ENCODE measurements around the gene ATP1A1. TPM values are rescaled to one million over a fixed set of nuclear protein-coding genes. Genes with fewer than 3 reads are reported as not detected.

ATP1A1 gene
- polyA plus RNA-seq, 3 donors: 32.3 to 135 (median 32.7) TPM

- H3K79me2 ChIP-seq (ENCODE audit: insufficient read depth, low read length): no peaks in the 10 kb centered on the region
- no peak overlapping the region for H3K9ac ChIP-seq (ENCODE audit: insufficient read depth, low read length, poor library complexity, severe bottlenecking)
- peaks cover 0 to 4% (median 0%) of the 10 kb centered on the region in 7 donors for H3K9me3 Mint-ChIP-seq
- intact Hi-C loops (cut with micrococcal nuclease): no loop called here
- peak overlapping the region in 1 of 7 donors; percentile 70 for H3K27ac Mint-ChIP-seq
- no peaks in the 10 kb centered on the region for H3K4me1 Mint-ChIP-seq
- no peak for DNase-seq
- no peaks in the 10 kb centered on the region for H3K4me1 ChIP-seq (ENCODE audit: control insufficient read depth in 1 of 2, insufficient read depth in 2 of 2, low read length in 2 of 2)
- H4K20me1 ChIP-seq (ENCODE audit: insufficient read depth, low read length): no peaks in the 10 kb centered on the region
- TF ChIP-seq, protein P1, sequence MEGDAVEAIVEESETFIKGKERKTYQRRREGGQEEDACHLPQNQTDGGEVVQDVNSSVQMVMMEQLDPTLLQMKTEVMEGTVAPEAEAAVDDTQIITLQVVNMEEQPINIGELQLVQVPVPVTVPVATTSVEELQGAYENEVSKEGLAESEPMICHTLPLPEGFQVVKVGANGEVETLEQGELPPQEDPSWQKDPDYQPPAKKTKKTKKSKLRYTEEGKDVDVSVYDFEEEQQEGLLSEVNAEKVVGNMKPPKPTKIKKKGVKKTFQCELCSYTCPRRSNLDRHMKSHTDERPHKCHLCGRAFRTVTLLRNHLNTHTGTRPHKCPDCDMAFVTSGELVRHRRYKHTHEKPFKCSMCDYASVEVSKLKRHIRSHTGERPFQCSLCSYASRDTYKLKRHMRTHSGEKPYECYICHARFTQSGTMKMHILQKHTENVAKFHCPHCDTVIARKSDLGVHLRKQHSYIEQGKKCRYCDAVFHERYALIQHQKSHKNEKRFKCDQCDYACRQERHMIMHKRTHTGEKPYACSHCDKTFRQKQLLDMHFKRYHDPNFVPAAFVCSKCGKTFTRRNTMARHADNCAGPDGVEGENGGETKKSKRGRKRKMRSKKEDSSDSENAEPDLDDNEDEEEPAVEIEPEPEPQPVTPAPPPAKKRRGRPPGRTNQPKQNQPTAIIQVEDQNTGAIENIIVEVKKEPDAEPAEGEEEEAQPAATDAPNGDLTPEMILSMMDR (IDR thresholded peaks at IDR 0.05): no peak
- no peaks in the 10 kb centered on the region for H3K36me3 Mint-ChIP-seq
- H3K27ac ChIP-seq (ENCODE audit: low read depth in 1 of 2, low read length in 2 of 2): no peak overlapping the region
- H3K27me3 ChIP-seq (ENCODE audit: control insufficient read depth in 2 of 2, insufficient read depth in 2 of 2, low read length in 2 of 2): no peaks in the 10 kb centered on the region
- no peaks in the 10 kb centered on the region for H3K36me3 ChIP-seq (replicated peaks in 1 of 2; ENCODE audit: control insufficient read depth in 1 of 2, insufficient read depth in 2 of 2, low read length in 2 of 2)
- H2AFZ ChIP-seq (ENCODE audit: insufficient read depth, low read depth, low read length, poor library complexity, severe bottlenecking): no peak overlapping the region
- H3K27me3 Mint-ChIP-seq (ENCODE audit: low read depth in 3 of 3): peaks cover 0 to 6% (median 4%) of the 10 kb centered on the region in 3 donors
- WGBS (ENCODE audit: insufficient coverage): 100% methylated on average over 1 of the region's 4 CpGs
- H3K4me3 ChIP-seq (replicated peaks in 1 of 3; ENCODE audit: low read depth in 2 of 3, low read length in 3 of 3): no peak overlapping the region
- H3K4me2 ChIP-seq (replicated peaks; ENCODE audit: extremely low read depth, low read length, poor library complexity, severe bottlenecking): no peak overlapping the region
- no peaks in the 10 kb centered on the region for H3K9me3 ChIP-seq (replicated peaks in 1 of 2; ENCODE audit: control insufficient read depth in 1 of 2, insufficient read depth in 1 of 2, low read length in 2 of 2)
- no peak overlapping the region for H3K4me3 Mint-ChIP-seq
These were observed 80.9 kb downstream of the ATP1A1 start for GRCh38 chr1:116453906-116454305.

Small RNAs within 50 kb of the gene (small RNA-seq; reads per million reads assigned to genes)
- not detected for gene RF00019 (ENCODE audit: insufficient read length, low read depth)
- not detected for gene RNU6-817P (ENCODE audit: insufficient read length, low read depth)

Other genes with a start within 250 kb of the ATP1A1 start
- 100 to 1,000 TPM in 2 of 3 donors, 10 to 100 TPM in 1; 81.0 to 168 (median 128) TPM for gene CD58, start 197.8 kb downstream of the ATP1A1 start, polyA plus RNA-seq

Data from CD14-positive monocyte (primary cell).